HL-60 (cell line): ENCODE results near the gene WBP2.

ENCODE experiments used
- CTCF ChIP-seq: IDR thresholded peaks from one replicate; pipeline ENCODE4 v1.5.1; 2011; ENCODE audit warnings: low read length, control low read depth, inconsistent platforms; ENCODE audit not compliant: insufficient read depth
- POLR2AphosphoS5 ChIP-seq: IDR thresholded peaks from 2 replicates; pipeline ENCODE4 v1.6.1; 2012; ENCODE audit warnings: low read depth
- REST ChIP-seq: IDR thresholded peaks from 2 replicates; pipeline ENCODE4 v1.6.1; 2012; ENCODE audit warnings: low read depth; ENCODE audit not compliant: insufficient replicate concordance

GRCh38 chr17:75850928-75851692, 4.0 kb downstream of the WBP2 start:
- TF ChIP-seq CTCF = no peak
- no peak for TF ChIP-seq POLR2AphosphoS5
- no peak for TF ChIP-seq REST
